Astrocyte (in vitro differentiated cells and primary cell): ENCODE measurements around the gene FBXL7. TPM values are rescaled to one million over a fixed set of nuclear protein-coding genes. Genes with fewer than 3 reads are reported as not detected.

ENCODE experiments used
- DNase-seq: peaks from one replicate; pipeline ENCODE4 v3.0.0-alpha.2; 2010; ENCODE audit warnings: low read depth
- FAIRE-seq: peaks from 2 replicates; lab custom pipeline; 2011; peaks lifted over from hg19 to GRCh38; lab: Jason Lieb, UNC
- H2AFZ ChIP-seq: 2 replicates; pipeline ENCODE4 v1.6.0; 2012; ENCODE audit warnings: low read depth, low read length, inconsistent platforms
- H3K27ac ChIP-seq: 2 replicates; pipeline ENCODE4 v1.5.1; 2011; ENCODE audit warnings: low read depth, low read length, inconsistent platforms
- H3K27me3 ChIP-seq: 2 replicates; pipeline ENCODE4 v1.6.0; 2011; ENCODE audit warnings: low read length, inconsistent platforms; ENCODE audit not compliant: insufficient read depth
- H3K36me3 ChIP-seq: 2 replicates; pipeline ENCODE4 v1.5.1; 2011; ENCODE audit warnings: low read length, inconsistent platforms; ENCODE audit not compliant: insufficient read depth
- H3K4me1 ChIP-seq: 2 replicates; pipeline ENCODE4 v1.5.1; 2011; ENCODE audit warnings: low read length, inconsistent platforms; ENCODE audit not compliant: insufficient read depth
- H3K4me2 ChIP-seq: 2 replicates; pipeline ENCODE4 v1.6.0; 2012; ENCODE audit warnings: low read length, inconsistent platforms
- H3K4me3 ChIP-seq: 2 replicates; pipeline ENCODE4 v1.5.1; 2011; ENCODE audit warnings: low read depth, mild to moderate bottlenecking, low read length, inconsistent platforms; ENCODE audit not compliant: insufficient read depth
- H3K79me2 ChIP-seq: 2 replicates; pipeline ENCODE4 v1.6.0; 2012; ENCODE audit warnings: mild to moderate bottlenecking, low read length, inconsistent platforms; ENCODE audit not compliant: insufficient read depth
- H3K9ac ChIP-seq: 2 replicates; pipeline ENCODE4 v1.6.0; 2012; ENCODE audit warnings: mild to moderate bottlenecking, low read length, inconsistent platforms
- H3K9me3 ChIP-seq: 2 replicates; pipeline ENCODE4 v1.5.1; 2012; ENCODE audit warnings: low read depth, mild to moderate bottlenecking, low read length, inconsistent platforms; ENCODE audit not compliant: insufficient read depth
- H4K20me1 ChIP-seq: 2 replicates; pipeline ENCODE4 v1.6.0; 2012; ENCODE audit warnings: low read length, inconsistent platforms; ENCODE audit not compliant: insufficient read depth
- H3K27ac Mint-ChIP-seq: one replicate; pipeline ENCODE4 v1.8.0; 2021; ENCODE audit warnings: mild to moderate bottlenecking, mixed read lengths; ENCODE audit not compliant: unreplicated experiment
- H3K27me3 Mint-ChIP-seq: one replicate; pipeline ENCODE4 v1.8.0; 2021; ENCODE audit warnings: low read depth, mixed read lengths; ENCODE audit not compliant: unreplicated experiment
- H3K36me3 Mint-ChIP-seq: one replicate; pipeline ENCODE4 v1.8.0; 2021; ENCODE audit warnings: low read depth, mixed read lengths; ENCODE audit not compliant: unreplicated experiment
- H3K4me1 Mint-ChIP-seq: one replicate; pipeline ENCODE4 v1.8.0; 2021; ENCODE audit warnings: low read depth, mixed read lengths; ENCODE audit not compliant: unreplicated experiment
- H3K4me3 Mint-ChIP-seq: one replicate; pipeline ENCODE4 v1.8.0; 2021; ENCODE audit warnings: mild to moderate bottlenecking, moderate library complexity, mixed read lengths; ENCODE audit not compliant: unreplicated experiment
- H3K9me3 Mint-ChIP-seq: one replicate; pipeline ENCODE4 v1.8.0; 2021; ENCODE audit warnings: mild to moderate bottlenecking, mixed read lengths; ENCODE audit not compliant: unreplicated experiment
- CTCF ChIP-seq: IDR thresholded peaks from 2 replicates; pipeline ENCODE4 v1.5.1; 2011; ENCODE audit warnings: low read depth, mild to moderate bottlenecking, inconsistent platforms, low read length, moderate library complexity; ENCODE audit not compliant: insufficient read depth
- EZH2 ChIP-seq: IDR thresholded peaks from 2 replicates; pipeline ENCODE4 v1.6.1; 2012; ENCODE audit warnings: mild to moderate bottlenecking, low read length, inconsistent platforms; ENCODE audit not compliant: insufficient read depth
- total RNA-seq: library from RNA; stranded (reverse); gene quantifications from 2 replicates; pipeline ENCODE4 v1.2.1, GENCODE V29; 2021

The FBXL7 gene
- total RNA-seq, 1 donor from 2014 or later: 21.0 TPM

DNA sequence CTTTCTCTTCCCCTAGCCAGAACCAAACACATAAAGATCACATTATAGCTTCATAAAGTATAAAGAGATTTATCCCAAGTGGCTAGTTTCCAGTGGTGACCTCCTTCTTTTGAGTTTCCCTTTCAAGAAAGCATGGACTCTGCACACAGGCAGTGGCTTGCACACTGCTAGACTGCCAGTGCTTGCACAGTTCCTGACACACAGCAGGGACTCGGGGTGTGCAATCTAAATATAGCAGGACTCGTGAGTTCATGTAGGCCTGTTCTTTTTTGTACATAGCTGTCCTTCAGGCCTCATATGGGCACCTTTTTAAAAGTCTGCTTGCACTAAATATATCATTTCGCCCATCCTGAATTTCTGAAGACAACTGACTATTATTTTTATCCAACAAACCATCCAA lies 308.6 kb downstream of the FBXL7 start:
- Mint-ChIP-seq H3K9me3 (peaks cover 4% of the 10 kb centered on the region), H3K4me1 (peaks cover 8% of the 10 kb centered on the region), H3K27ac (no peak overlapping the region), H3K36me3 (peaks cover 5% of the 10 kb centered on the region), H3K4me3 (no peak overlapping the region), H3K27me3 (no peaks in the 10 kb centered on the region)
- Histone ChIP-seq H3K27me3 (no peaks in the 10 kb centered on the region), H3K9ac (no peak overlapping the region), H3K4me3 (no peak overlapping the region), H4K20me1 (peaks cover 13% of the 10 kb centered on the region), H3K36me3 (no peaks in the 10 kb centered on the region), H3K9me3 (peaks cover 4% of the 10 kb centered on the region), H3K79me2 (no peaks in the 10 kb centered on the region), H3K27ac (no peak overlapping the region), H2AFZ (no peak overlapping the region), H3K4me1 (no peaks in the 10 kb centered on the region), H3K4me2 (no peak overlapping the region)
- TF ChIP-seq CTCF (no peak), EZH2 (no peak)
- no peak for DNase-seq
- no peak for FAIRE-seq

DNA sequence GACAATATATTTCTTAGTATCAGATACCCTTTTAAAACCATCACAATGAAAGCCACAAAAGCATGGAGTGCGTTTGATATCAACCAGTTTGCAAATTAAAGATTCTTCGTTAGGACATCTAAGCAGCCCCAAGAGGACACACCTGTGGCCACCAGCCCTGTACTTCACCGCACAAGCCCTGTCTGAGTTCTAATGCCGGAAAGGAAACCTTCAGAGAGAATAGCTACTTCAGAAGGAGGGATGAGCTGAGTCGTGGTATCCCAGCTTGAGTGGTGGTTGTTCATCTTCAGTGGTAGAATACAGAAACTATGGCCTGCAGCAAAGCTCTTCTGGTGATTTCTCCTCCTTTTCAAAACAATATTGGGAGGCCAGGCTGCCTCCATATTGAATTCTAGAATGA lies 319.6 kb downstream of the FBXL7 start:
- FAIRE-seq: no peak
- Mint-ChIP-seq H3K4me3 (no peak overlapping the region), H3K9me3 (peaks cover 12% of the 10 kb centered on the region)

More for the DNA sequence above, 319.6 kb downstream of the FBXL7 start:
- Mint-ChIP-seq H3K4me1 (peaks cover 9% of the 10 kb centered on the region), H3K27ac (no peak overlapping the region), H3K27me3 (no peaks in the 10 kb centered on the region), H3K36me3 (no peaks in the 10 kb centered on the region)
- H3K27me3 ChIP-seq: no peaks in the 10 kb centered on the region
- H3K4me3 ChIP-seq: no peak overlapping the region
- H3K4me2 ChIP-seq: no peak overlapping the region
- H3K79me2 ChIP-seq: peaks cover 3% of the 10 kb centered on the region
- H4K20me1 ChIP-seq: peaks cover 29% of the 10 kb centered on the region
- no peak overlapping the region for H3K27ac ChIP-seq
- H3K4me1 ChIP-seq: peaks cover 13% of the 10 kb centered on the region
- H3K36me3 ChIP-seq: no peaks in the 10 kb centered on the region
- TF ChIP-seq EZH2 (no peak), CTCF (no peak)
- DNase-seq: no peak
- H3K9me3 ChIP-seq: no peaks in the 10 kb centered on the region
- no peak overlapping the region for H3K9ac ChIP-seq
- no peak overlapping the region for H2AFZ ChIP-seq
